IPS DF 4.7 (cell line): Measurements from ENCODE around the gene GPSM1.
"Not testable (repeated sequence)": the region's sequence is repeated elsewhere in the genome, so short reads cannot be mapped to it uniquely, and the experiment has no call there.

Experiments used
- DNase-seq: peaks from one replicate; pipeline ENCODE4 v3.0.0-alpha.2; 2013; ENCODE audit warnings: low spot score; ENCODE audit errors: extremely low read depth

The GPSM1 gene

DNA sequence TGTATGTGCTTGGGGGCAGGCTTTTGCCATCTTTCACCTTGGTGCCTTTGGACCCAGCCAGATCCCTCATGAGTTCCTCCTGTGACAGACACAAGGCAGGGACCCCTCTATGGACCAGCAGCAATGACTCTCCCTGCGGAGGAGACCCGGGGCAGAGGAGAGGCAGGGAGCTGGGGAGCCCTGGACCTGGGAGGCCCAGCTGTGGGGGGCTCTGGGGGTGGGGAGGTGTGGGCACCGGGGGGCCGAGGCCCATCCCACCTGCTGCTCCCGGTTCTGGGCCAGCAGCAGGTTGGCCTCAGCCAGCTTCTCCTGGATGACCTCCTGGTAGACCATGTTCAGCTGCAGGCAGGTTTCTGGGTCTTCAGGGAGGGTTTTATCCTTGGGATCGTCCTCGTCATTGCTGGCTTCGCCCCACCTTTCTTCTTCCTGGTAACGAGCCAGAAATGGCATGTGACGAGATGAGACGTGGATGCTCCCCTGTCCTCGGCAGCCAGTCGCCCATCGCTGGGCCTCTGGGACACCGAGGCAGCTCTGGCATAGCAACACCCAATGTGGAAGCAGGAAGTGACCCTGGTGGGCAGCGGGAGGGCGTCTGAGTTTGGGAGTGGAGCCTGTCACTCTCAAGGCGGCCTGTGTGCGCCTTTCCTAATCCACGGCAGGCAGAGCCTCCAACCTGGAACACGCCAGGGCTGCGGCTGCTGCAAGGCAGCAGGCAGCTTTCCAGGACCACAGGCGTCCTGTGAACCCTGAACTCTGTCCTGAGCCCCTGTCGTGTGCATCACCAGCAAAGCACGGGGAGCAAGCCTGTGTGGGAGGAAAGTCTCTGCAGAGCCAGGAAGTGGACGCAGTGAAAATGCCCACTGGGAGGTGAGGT, 68.2 kb downstream of the GPSM1 start:
- DNase-seq: no peak

DNA sequence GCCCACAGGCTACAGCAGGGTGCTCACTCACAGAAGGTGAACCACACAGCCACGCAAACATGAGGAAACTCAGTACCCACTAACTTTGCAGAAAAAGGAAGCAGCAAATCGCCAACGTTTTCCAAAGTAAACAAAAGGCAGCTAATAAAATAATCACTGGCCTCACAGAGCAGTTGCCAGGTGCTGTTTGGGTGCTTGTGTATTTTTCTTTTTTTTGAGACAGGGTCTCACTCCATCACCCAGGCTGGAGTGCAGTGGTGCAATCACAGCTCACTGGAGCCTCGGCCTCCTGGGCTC, 68.8 kb downstream of the GPSM1 start:
- DNase-seq: no peak

GRCh38 chr9:136397643-136398042, 70.3 kb downstream of the GPSM1 start:
- no peak for DNase-seq

- no peak for DNase-seq
Measured at GRCh38 chr9:136398286-136398685, 70.9 kb downstream of the GPSM1 start.

- no peak for DNase-seq
Measured at GRCh38 chr9:136399176-136400037, 72.1 kb downstream of the GPSM1 start.

DNA sequence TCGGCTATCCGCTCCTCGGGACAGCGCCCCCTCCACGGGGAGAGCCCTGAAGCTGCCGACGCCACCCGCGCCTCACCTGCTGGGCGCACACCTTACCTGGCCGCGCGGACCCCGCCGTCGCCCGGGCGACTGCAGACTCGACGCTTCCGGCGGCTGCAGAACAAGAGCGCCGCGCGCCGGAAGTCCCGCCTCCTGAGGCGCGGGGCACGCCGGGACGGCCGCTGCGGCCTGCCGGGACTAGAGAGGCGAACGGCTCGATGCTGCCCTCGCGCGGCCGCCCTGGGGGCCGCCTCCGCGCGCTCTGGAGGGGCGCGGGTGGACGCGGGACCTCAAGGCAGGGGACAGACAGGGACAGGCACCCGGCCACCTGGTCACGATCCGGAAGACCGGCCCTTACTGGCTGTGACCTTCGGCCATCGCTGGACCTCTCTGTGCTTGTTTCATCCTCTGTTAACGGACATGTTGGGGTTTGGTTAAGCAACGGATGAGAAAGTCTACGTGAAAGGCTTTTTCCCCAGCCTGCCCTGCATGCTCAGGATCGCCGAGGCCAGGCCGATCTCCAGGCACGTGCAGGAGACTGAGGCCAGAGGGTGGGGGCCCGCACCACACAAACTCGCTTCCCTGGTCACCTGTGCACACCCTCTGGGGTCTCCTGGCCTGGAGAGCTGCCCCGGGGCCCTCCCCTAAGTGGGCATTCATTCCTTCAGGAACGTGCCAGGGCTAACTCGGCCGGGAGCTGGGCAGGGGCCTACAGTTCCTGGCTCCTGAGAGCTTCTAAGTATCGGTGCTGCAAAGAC, 72.9 kb downstream of the GPSM1 start, which contains the start of gene SNAPC4:
TSS of gene SNAPC4 (minus strand) at position 133 of the 797 bp plus-strand sequence. CDS start 1,742 bp downstream, outside the sequence.
- peak; percentile 46 for DNase-seq

- DNase-seq: no peak
Measured at GRCh38 chr9:136401173-136401922, 74.0 kb downstream of the GPSM1 start.

DNA sequence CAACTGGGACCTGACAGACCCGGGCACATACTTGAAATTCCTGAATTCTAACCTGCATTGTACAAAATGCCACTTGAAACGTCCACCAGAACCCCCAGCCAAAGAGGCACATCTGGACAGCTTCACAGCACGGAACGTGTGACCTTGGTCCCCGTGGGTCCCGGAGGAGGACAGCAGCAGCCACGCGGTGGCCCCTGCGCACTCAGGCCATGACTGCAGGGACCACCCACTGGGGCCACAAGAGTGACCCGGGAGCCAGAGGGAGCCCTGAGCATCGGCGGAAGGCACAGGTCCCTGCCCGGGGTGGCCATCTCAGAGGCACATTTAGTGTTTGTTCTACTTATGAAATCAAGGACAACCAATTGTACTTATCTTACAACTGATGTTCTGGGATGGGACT, 74.7 kb downstream of the GPSM1 start:
- DNase-seq: no peak

GRCh38 chr9:136403538-136403914, 76.2 kb downstream of the GPSM1 start:
- no peak for DNase-seq

DNA sequence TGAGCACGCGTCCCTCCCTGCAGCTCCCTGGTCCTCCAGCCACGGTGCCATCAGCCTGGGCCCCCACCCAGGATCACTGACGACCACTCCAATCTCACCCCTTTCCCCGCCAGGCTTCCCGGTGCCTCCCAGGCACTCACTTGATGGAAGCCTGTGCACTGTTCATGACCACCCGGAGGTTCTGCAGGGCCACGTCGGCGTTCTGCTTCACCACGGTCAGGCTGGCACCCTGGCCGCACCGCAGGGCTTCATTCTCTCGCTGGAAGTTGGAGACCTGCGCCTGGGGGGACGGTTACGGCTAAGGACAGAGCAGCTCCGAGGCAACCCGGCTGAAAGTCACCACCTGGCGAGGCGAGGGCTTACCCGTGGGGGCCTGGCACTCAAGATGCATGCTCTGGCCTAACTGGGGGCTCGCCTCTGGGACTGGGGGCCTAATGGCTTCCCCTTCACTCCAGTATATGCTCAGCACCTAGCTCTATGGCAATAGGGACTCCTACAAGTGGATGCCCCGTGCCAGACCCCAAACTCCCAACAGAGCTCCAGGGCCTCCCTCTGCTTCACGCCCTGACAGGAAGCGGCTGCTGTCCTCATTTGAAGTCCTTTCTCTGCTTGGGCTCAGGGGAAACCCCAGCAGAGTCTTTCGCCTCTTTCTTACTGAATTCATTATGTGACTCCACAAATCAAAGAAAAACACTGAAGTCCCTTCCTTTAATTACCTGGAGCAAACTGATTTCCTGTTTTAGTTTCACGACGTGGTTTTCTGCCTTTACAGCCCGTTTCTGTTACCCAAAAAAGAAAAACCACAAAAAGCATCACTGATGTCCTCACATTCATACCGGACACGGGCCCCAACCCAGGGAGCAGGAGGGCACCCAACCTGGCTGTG, 76.8 kb downstream of the GPSM1 start:
- no peak for DNase-seq

- DNase-seq: no peak
Measured at GRCh38 chr9:136404801-136405136, 77.4 kb downstream of the GPSM1 start.

DNA sequence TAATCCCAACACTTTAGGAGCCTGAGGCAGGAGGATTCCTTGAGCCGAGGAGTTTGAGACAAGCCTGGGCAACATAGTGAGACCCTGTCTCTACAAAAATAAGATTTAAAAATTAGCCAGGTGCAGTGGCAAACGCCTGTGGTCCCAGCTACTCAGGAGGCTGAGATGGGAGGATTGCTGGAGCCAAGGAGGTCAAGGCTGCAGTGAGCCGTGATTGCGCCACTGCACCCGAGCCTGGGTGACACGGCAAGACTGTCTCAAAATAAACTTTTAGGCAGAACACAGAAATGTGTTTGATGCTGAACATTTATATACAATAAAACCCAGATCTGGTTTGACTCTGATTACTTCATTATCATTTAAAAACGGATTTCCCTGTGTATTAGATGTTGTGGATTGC, 78.1 kb downstream of the GPSM1 start:
- no peak for DNase-seq

- DNase-seq: not testable (repeated sequence)
Measured at GRCh38 chr9:136405904-136406303, 78.6 kb downstream of the GPSM1 start.

- not testable (repeated sequence) for DNase-seq
Measured at GRCh38 chr9:136407061-136407460, 79.7 kb downstream of the GPSM1 start.

GRCh38 chr9:136407911-136408310, 80.6 kb downstream of the GPSM1 start:
- DNase-seq: no peak
